Measurements from ENCODE around the gene FSD1L. TPM values are rescaled to one million over a fixed set of nuclear protein-coding genes. Genes with fewer than 3 reads are reported as not detected.

The FSD1L gene
- total RNA-seq, 4 donors from 2014 or later = 1.8 to 19.1 (median 8.3) TPM

DNA sequence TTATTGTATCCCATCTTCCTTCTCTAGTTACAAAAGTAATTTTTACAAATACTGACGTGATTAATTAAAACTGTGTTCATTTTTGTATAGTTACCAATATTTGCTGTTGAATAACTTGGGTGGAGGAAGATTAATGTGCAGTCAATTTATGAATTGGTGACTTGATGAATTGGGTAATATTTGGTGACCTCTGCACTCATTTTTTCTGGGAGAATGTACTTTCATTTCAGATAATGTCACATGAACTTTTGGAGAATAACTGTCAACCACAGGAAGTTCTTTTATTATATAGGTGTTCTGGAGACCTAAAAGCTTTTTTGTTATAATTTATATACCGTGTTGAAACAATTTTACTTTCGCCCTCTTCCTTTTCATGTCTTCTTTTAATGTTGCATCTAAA lies 83.7 kb downstream of the FSD1L start:
- Histone ChIP-seq H3K9me3 (no peaks in the 10 kb centered on the region), H3K27me3 (no peaks in the 10 kb centered on the region), H3K4me1 (no peaks in the 10 kb centered on the region), H3K27ac (no peak overlapping the region), H3K36me3 (no peaks in the 10 kb centered on the region), H3K4me3 (no peak overlapping the region)
- no peak for DNase-seq
- intact Hi-C loops (cut with DNase I; ENCODE audit: low total_unique reads) = no loop called here
- TF ChIP-seq, protein P1, sequence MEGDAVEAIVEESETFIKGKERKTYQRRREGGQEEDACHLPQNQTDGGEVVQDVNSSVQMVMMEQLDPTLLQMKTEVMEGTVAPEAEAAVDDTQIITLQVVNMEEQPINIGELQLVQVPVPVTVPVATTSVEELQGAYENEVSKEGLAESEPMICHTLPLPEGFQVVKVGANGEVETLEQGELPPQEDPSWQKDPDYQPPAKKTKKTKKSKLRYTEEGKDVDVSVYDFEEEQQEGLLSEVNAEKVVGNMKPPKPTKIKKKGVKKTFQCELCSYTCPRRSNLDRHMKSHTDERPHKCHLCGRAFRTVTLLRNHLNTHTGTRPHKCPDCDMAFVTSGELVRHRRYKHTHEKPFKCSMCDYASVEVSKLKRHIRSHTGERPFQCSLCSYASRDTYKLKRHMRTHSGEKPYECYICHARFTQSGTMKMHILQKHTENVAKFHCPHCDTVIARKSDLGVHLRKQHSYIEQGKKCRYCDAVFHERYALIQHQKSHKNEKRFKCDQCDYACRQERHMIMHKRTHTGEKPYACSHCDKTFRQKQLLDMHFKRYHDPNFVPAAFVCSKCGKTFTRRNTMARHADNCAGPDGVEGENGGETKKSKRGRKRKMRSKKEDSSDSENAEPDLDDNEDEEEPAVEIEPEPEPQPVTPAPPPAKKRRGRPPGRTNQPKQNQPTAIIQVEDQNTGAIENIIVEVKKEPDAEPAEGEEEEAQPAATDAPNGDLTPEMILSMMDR (IDR thresholded peaks at IDR 0.05) = no peak
- no peak for TF ChIP-seq POLR2A (IDR thresholded peaks at IDR 0.05)

DNA sequence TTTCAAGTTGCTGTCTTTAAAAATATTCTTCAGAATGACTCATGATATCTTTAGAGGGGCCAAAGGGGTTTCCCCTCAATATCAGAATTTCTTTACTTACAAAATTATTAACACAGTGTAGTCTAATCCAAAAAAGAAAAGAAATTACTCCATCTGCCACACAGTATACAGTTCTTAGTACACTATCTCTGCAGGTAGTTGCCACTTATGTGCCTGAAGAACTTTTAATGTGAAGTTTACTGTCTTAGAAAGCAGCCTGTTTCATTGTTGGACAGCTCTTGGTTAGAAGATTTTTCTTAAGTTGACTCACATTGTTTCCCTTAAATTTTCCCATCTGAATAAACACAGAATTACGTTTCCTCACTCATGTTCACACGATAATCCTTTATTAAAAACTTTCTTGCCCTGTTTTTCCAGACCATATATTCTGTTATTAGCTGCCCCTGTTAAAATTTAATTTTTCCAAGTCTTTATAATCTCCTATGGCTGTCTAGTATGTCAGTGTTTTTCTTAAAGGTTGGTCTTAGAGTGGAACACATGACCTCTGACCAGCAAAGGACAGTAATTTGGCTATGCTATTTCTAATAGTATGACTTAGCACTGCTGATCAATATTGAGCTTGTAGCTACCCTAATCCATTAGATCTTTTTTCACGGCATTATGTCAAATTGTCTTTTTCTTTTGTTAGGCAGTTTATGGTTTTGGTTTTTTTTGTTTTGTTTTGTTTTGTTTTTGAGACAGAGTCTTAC lies 88.3 kb downstream of the FSD1L start:
- Histone ChIP-seq H3K27ac (no peak overlapping the region), H3K36me3 (peaks cover 0 to 3% of the 10 kb centered on the region in 2 donors), H3K4me3 (no peak overlapping the region), H3K27me3 (no peaks in the 10 kb centered on the region), H3K9me3 (no peaks in the 10 kb centered on the region), H3K4me1 (no peaks in the 10 kb centered on the region)
- intact Hi-C loops (cut with DNase I; ENCODE audit: low total_unique reads) = no loop called here
- DNase-seq = no peak
- TF ChIP-seq, protein P1 (IDR thresholded peaks at IDR 0.05) = no peak
- TF ChIP-seq POLR2A (IDR thresholded peaks at IDR 0.05) = no peak

DNA sequence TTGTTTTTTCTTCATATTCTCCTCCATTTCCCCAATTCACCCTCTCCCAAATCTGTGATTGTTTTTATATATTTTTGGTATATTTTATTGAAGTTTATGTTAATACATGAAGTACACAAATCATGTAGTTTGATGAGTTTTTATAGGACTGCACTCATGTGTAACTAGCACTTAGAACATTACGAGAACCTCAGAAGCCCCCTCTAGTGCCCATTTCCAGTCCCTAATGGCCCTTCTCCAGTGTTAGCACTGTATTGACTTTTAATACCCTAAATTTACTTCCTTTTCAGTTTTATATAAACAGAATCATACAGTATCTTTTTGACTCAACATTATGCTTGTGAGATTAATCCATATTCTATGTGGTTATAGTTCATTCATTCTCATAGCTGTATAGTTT lies 91.6 kb downstream of the FSD1L start:
- H3K36me3 ChIP-seq = peaks cover 0 to 3% of the 10 kb centered on the region in 2 donors
- DNase-seq = no peak
- no peak overlapping the region for H3K27ac ChIP-seq
- no peaks in the 10 kb centered on the region for H3K4me1 ChIP-seq
- no peak for TF ChIP-seq POLR2A (IDR thresholded peaks at IDR 0.05)
- TF ChIP-seq, protein P1 (IDR thresholded peaks at IDR 0.05) = no peak
- H3K27me3 ChIP-seq = no peaks in the 10 kb centered on the region
- H3K9me3 ChIP-seq = no peaks in the 10 kb centered on the region
- intact Hi-C loops (cut with DNase I; ENCODE audit: low total_unique reads) = no loop called here
- H3K4me3 ChIP-seq = no peak overlapping the region

DNA sequence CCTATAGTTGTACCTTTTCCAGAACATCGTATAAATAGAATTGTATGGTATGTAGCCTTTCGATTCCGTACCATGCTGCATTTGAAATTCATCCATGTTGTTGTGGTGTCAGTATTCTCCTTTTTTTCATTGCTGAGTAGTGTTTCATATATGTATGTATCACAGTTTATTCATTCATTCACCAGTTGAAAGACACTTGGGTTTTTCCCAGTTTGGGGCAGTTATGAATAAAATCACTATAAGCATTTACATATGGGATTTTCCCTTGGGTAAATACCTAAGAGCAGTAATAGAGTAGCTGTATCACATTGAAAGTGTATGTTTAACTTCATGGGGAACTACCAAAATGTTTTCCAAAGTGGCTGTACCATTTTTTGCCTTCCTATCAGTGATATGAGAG lies 94.0 kb downstream of the FSD1L start:
- TF ChIP-seq, protein P1 (IDR thresholded peaks at IDR 0.05) = no peak
- Histone ChIP-seq H3K4me3 (no peak overlapping the region), H3K9me3 (no peaks in the 10 kb centered on the region), H3K4me1 (no peaks in the 10 kb centered on the region), H3K36me3 (peaks cover 0 to 3% of the 10 kb centered on the region in 2 donors), H3K27ac (no peak overlapping the region), H3K27me3 (no peaks in the 10 kb centered on the region)
- no peak for DNase-seq
- intact Hi-C loops (cut with DNase I; ENCODE audit: low total_unique reads) = no loop called here

DNA sequence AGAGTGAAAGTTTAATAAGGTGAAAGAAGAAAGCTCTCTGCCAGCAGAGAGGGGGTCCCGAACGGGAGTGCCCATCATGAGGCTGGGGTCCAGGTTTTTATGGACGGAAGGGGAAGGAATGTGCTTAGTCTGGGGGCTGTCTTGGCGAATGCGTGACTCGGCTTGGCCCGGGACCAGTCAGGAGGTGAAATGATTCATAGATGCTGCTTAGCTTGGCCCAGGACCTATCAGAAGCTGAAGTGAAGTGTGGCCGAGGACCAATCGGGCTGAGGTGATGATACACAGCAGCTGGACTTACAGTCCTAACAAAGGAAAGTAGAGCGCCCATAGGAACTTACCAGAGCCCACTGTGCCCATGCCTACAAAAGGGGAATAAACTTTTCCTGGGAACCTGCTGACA lies 106.2 kb downstream of the FSD1L start:
- intact Hi-C loops (cut with DNase I; ENCODE audit: low total_unique reads) = no loop called here
- H3K4me3 ChIP-seq = no peak overlapping the region
- peak in 1 of 2 donors; percentile 23 for DNase-seq
- H3K27ac ChIP-seq = no peak overlapping the region
- TF ChIP-seq POLR2A (IDR thresholded peaks at IDR 0.05) = no peak
- TF ChIP-seq, protein P1 (IDR thresholded peaks at IDR 0.05) = no peak
- H3K9me3 ChIP-seq = no peaks in the 10 kb centered on the region
- H3K36me3 ChIP-seq = no peaks in the 10 kb centered on the region
- H3K4me1 ChIP-seq = no peaks in the 10 kb centered on the region
- no peaks in the 10 kb centered on the region for H3K27me3 ChIP-seq
